Measurements from ENCODE around the gene CELA2B. TPM values are rescaled to one million over a fixed set of nuclear protein-coding genes. Genes with fewer than 3 reads are reported as not detected.
"Not testable (repeated sequence)": the region's sequence is repeated elsewhere in the genome, so short reads cannot be mapped to it uniquely, and the experiment has no call there.

CELA2B gene
- total and polyA plus RNA-seq, 3 donors from 2014 or later = 2.7 to 3.7 (median 3.3) TPM

GRCh38 chr1:15459771-15460707 lies 15.9 kb upstream of the CELA2B start:
- intact Hi-C loops (cut with DNase I; ENCODE audit: low total_unique reads) = no loop called here
- Histone ChIP-seq H3K27ac (no peak overlapping the region), H3K27me3 (no peaks in the 10 kb centered on the region), H3K4me3 (no peak overlapping the region), H3K9me3 (no peaks in the 10 kb centered on the region), H3K4me1 (peaks cover 11% of the 10 kb centered on the region), H3K36me3 (ENCODE audit: low read depth, missing control alignments) (no peaks in the 10 kb centered on the region)
- TF ChIP-seq POLR2A (IDR thresholded peaks at IDR 0.05) = no peak
- no peak for TF ChIP-seq CTCF (IDR thresholded peaks at IDR 0.05)
- 58 to 59% methylated on average over 10 of the region's 10 CpGs for WGBS, 2 donors
- no peak for DNase-seq

- Histone ChIP-seq H3K27ac (no peak overlapping the region), H3K27me3 (no peaks in the 10 kb centered on the region), H3K9me3 (no peaks in the 10 kb centered on the region), H3K36me3 (ENCODE audit: low read depth, missing control alignments) (no peaks in the 10 kb centered on the region), H3K4me1 (peaks cover 11% of the 10 kb centered on the region), H3K4me3 (no peak overlapping the region)
- TF ChIP-seq POLR2A (IDR thresholded peaks at IDR 0.05) = no peak
- no peak for TF ChIP-seq CTCF (IDR thresholded peaks at IDR 0.05)
- WGBS, 2 donors = 89 to 92% methylated on average over 9 of the region's 9 CpGs
- intact Hi-C loops (cut with DNase I; ENCODE audit: low total_unique reads) = no loop called here
- no peak for DNase-seq
These were observed 15.2 kb upstream of the CELA2B start for GRCh38 chr1:15460708-15461095.

- H3K9me3 ChIP-seq; H3K36me3 ChIP-seq (ENCODE audit: low read depth, missing control alignments); H3K27me3 ChIP-seq; H3K27ac ChIP-seq; DNase-seq; intact Hi-C loops (cut with DNase I; ENCODE audit: low total_unique reads); H3K4me1 ChIP-seq; H3K4me3 ChIP-seq: not testable (repeated sequence)
- WGBS, 2 donors = 77 to 84% methylated on average over 4 to 14 of the region's 15 CpGs
These were observed 12.7 kb upstream of the CELA2B start for GRCh38 chr1:15463064-15463800.

GRCh38 chr1:15463926-15464322 lies 12.0 kb upstream of the CELA2B start:
- intact Hi-C loops (cut with DNase I; ENCODE audit: low total_unique reads); H3K4me3 ChIP-seq: not testable (repeated sequence)
- 91 to 94% methylated on average over 5 of the region's 5 CpGs for WGBS, 2 donors

GRCh38 chr1:15465674-15466073 lies 10.2 kb upstream of the CELA2B start:
- Histone ChIP-seq H3K27ac (no peak overlapping the region), H3K4me3 (no peak overlapping the region), H3K4me1 (peaks cover 3% of the 10 kb centered on the region), H3K36me3 (ENCODE audit: low read depth, missing control alignments) (no peaks in the 10 kb centered on the region), H3K27me3 (no peaks in the 10 kb centered on the region), H3K9me3 (no peaks in the 10 kb centered on the region)
- no peak for DNase-seq
- TF ChIP-seq POLR2A (IDR thresholded peaks at IDR 0.05) (no peak), CTCF (IDR thresholded peaks at IDR 0.05) (no peak)
- intact Hi-C loops (cut with DNase I; ENCODE audit: low total_unique reads) = no loop called here
- 58 to 75% methylated on average over 7 of the region's 7 CpGs for WGBS, 2 donors

More at GRCh38 chr1:15463926-15464322, 12.0 kb upstream of the CELA2B start:
- H3K27ac ChIP-seq; DNase-seq; H3K36me3 ChIP-seq (ENCODE audit: low read depth, missing control alignments); H3K9me3 ChIP-seq; H3K27me3 ChIP-seq; H3K4me1 ChIP-seq: not testable (repeated sequence)

- H3K27ac ChIP-seq; intact Hi-C loops (cut with DNase I; ENCODE audit: low total_unique reads); H3K27me3 ChIP-seq; DNase-seq; H3K4me1 ChIP-seq; H3K4me3 ChIP-seq; H3K36me3 ChIP-seq (ENCODE audit: low read depth, missing control alignments); H3K9me3 ChIP-seq: not testable (repeated sequence)
- WGBS, 2 donors = 93 to 97% methylated on average over 22 of the region's 22 CpGs
These were observed 8.8 kb upstream of the CELA2B start for GRCh38 chr1:15466955-15467625.
